Esophagus squamous epithelium (tissue), 5 donors: Measurements from ENCODE around the gene SLC7A14. TPM values are rescaled to one million over a fixed set of nuclear protein-coding genes. Genes with fewer than 3 reads are reported as not detected.
A peak's percentile ranks its signal among the peaks of the same experiment; 100 is the strongest.

Experiments used
- DNase-seq: peaks from one replicate; lab custom pipeline; 2025; lab: John Stamatoyannopoulos, UW
- H3K27ac ChIP-seq, 4 donors: fragments of 200-600 bp; sonication (generic); one replicate each; pipeline ENCODE4 v1.5.1; 2016 to 2019; ENCODE audit warnings: mild to moderate bottlenecking in 1 of 4
- H3K27me3 ChIP-seq, 4 donors: fragments of 200-600 bp; sonication (generic); 1 replicate in 3 of 4; 2 replicates in 1 of 4; pipeline versions ENCODE4 v1.5.1 to v1.6.0; 2017 to 2021; ENCODE audit warnings: antibody characterized with exemption in 1 of 4
- H3K36me3 ChIP-seq, 3 donors: fragments of 200-600 bp; sonication (generic); one replicate each; pipeline ENCODE4 v1.5.1; 2016 to 2019
- H3K4me1 ChIP-seq, 3 donors: fragments of 200-600 bp; sonication (generic); one replicate each; pipeline ENCODE4 v1.5.1; 2017 to 2019
- H3K4me3 ChIP-seq, 4 donors: fragments of 200-600 bp; sonication (generic); 1 replicate in 3 of 4; 2 replicates in 1 of 4; pipeline ENCODE4 v1.5.1; 2016 to 2019; ENCODE audit warnings: mild to moderate bottlenecking in 2 of 4, moderate library complexity in 1 of 4
- H3K9me3 ChIP-seq, 3 donors: fragments of 200-600 bp; sonication (generic); one replicate each; pipeline ENCODE4 v1.5.1; 2016 to 2019
- POLR2A ChIP-seq, 4 donors: fragments of 450-650 bp; IDR thresholded peaks; one replicate each; pipeline ENCODE4 v1.6.1; 2017; ENCODE audit warnings: antibody characterized with exemption in 4 of 4, mild to moderate bottlenecking in 4 of 4, moderate library complexity in 3 of 4
- WGBS, 2 donors: methylation state at CpG; one replicate each; pipeline ENCODE4 v1.1.5; 2018; 5-methylcytosine and 5-hydroxymethylcytosine counted together
- intact Hi-C: fragments of 100-400 bp; cut with DNase I; formaldehyde crosslinking; loops from one replicate; pipeline ENCODE4 v1.15.0; 2022
- total RNA-seq, 4 donors: library from RNA; depleted of rRNA; stranded (reverse); fragments of >200 nt; gene quantifications; one replicate each; pipeline ENCODE4 v1.1.0, GENCODE V29; 2016
- TF ChIP-seq, protein P1 (sequence below), 6 experiments: fragments of 450-650 bp in 4 of 6; fragments of 200-600 bp in 2 of 6; sonication (generic) in 2 of 6; IDR thresholded peaks; one replicate each; pipeline ENCODE4 v1.5.1; 2016 to 2019; ENCODE audit warnings: antibody characterized with exemption in 6 of 6, mild to moderate bottlenecking in 4 of 6, moderate library complexity in 4 of 6
- donor health status: DM: yes; HTN: yes; CAD: no.

SLC7A14 gene
- total RNA-seq, 4 donors from 2014 or later: under 0.01 TPM; not detected in 3

GRCh38 chr3:170491901-170492300 lies 94.0 kb downstream of the SLC7A14 start:
- 76 to 86% methylated on average over 3 of the region's 3 CpGs for WGBS, 2 donors
- no peaks in the 10 kb centered on the region for H3K9me3 ChIP-seq
- H3K36me3 ChIP-seq: no peaks in the 10 kb centered on the region
- intact Hi-C loops: no loop called here
- no peak overlapping the region for H3K4me3 ChIP-seq
- H3K27ac ChIP-seq: no peak overlapping the region
- H3K4me1 ChIP-seq: no peaks in the 10 kb centered on the region
- H3K27me3 ChIP-seq: no peaks in the 10 kb centered on the region
- no peak for DNase-seq
- TF ChIP-seq, protein P1, sequence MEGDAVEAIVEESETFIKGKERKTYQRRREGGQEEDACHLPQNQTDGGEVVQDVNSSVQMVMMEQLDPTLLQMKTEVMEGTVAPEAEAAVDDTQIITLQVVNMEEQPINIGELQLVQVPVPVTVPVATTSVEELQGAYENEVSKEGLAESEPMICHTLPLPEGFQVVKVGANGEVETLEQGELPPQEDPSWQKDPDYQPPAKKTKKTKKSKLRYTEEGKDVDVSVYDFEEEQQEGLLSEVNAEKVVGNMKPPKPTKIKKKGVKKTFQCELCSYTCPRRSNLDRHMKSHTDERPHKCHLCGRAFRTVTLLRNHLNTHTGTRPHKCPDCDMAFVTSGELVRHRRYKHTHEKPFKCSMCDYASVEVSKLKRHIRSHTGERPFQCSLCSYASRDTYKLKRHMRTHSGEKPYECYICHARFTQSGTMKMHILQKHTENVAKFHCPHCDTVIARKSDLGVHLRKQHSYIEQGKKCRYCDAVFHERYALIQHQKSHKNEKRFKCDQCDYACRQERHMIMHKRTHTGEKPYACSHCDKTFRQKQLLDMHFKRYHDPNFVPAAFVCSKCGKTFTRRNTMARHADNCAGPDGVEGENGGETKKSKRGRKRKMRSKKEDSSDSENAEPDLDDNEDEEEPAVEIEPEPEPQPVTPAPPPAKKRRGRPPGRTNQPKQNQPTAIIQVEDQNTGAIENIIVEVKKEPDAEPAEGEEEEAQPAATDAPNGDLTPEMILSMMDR (IDR thresholded peaks at IDR 0.05): no peak
- no peak for TF ChIP-seq POLR2A (IDR thresholded peaks at IDR 0.05)

GRCh38 chr3:170490828-170491560 lies 94.9 kb downstream of the SLC7A14 start:
- Histone ChIP-seq H3K36me3 (no peaks in the 10 kb centered on the region), H3K4me3 (no peak overlapping the region), H3K9me3 (no peaks in the 10 kb centered on the region), H3K27me3 (peaks cover 0 to 4% (median 0%) of the 10 kb centered on the region in 4 donors), H3K4me1 (no peaks in the 10 kb centered on the region), H3K27ac (no peak overlapping the region)
- TF ChIP-seq, protein P1 (IDR thresholded peaks at IDR 0.05): no peak
- TF ChIP-seq POLR2A (IDR thresholded peaks at IDR 0.05): no peak
- WGBS, 2 donors: 78 to 81% methylated on average over 2 of the region's 2 CpGs
- DNase-seq: no peak
- intact Hi-C loops: no loop called here

DNA sequence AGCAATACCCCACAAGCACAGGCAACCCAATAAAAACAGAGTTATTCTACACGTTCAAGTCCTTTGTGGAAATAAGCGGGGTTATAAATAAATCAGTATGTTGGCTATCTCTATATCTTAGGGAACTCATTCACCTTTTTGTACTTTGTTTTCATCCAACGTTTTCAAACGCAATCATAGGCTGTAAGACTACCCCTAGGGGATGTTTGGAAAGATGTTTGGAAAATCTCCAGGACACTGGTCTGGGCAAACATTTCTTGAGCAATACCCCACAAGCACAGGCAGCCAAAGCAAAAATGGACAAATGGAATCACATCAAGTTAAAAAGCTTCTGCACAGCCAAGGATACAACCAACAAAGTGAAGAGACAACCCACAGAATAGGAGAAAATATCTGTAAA lies 97.1 kb downstream of the SLC7A14 start:
- Histone ChIP-seq H3K4me1 (no peaks in the 10 kb centered on the region), H3K4me3 (no peak overlapping the region), H3K27ac (no peak overlapping the region), H3K9me3 (no peaks in the 10 kb centered on the region), H3K27me3 (peaks cover 0 to 8% (median 0%) of the 10 kb centered on the region in 4 donors), H3K36me3 (no peaks in the 10 kb centered on the region)
- DNase-seq: no peak
- TF ChIP-seq POLR2A (IDR thresholded peaks at IDR 0.05): no peak
- TF ChIP-seq, protein P1 (IDR thresholded peaks at IDR 0.05): peak in 1 of 6 experiments; percentile 5
- 31 to 34% methylated on average over 4 of the region's 4 CpGs for WGBS, 2 donors
- intact Hi-C loops: no loop called here

DNA sequence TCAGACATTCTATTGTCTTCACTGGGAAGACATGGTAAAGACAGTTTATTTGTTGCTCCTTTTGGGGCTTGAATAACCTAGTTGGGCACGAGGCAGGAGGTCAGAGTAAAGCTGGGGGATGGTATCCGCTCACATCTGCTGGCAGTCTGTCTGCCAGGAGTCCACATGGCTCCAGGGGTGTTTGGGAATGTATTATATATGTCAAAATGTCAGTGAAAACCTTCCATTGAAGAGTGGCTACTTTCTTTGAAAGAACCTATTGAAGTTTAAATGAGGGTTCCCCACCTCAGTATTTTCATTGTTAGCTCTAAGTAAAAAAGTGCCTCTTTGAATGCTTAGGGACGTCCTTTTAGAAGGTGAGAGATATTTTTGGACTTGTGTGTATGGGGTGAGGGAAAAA lies 98.8 kb downstream of the SLC7A14 start:
- TF ChIP-seq, protein P1 (IDR thresholded peaks at IDR 0.05): no peak
- TF ChIP-seq POLR2A (IDR thresholded peaks at IDR 0.05): no peak
- H3K27ac ChIP-seq: no peak overlapping the region
- intact Hi-C loops: no loop called here

GRCh38 chr3:170486398-170486797 lies 99.5 kb downstream of the SLC7A14 start:
- TF ChIP-seq, protein P1 (IDR thresholded peaks at IDR 0.05): no peak
- TF ChIP-seq POLR2A (IDR thresholded peaks at IDR 0.05): no peak
- H3K27ac ChIP-seq: no peak overlapping the region
- no peaks in the 10 kb centered on the region for H3K36me3 ChIP-seq
- no peaks in the 10 kb centered on the region for H3K9me3 ChIP-seq
- no peak for DNase-seq
- WGBS, 2 donors: 86 to 88% methylated on average over 6 to 9 of the region's 9 CpGs
- intact Hi-C loops: no loop called here
- H3K4me3 ChIP-seq: no peak overlapping the region
- H3K4me1 ChIP-seq: no peaks in the 10 kb centered on the region
- H3K27me3 ChIP-seq: peaks cover 0 to 8% (median 0%) of the 10 kb centered on the region in 4 donors

More for the DNA sequence above, 98.8 kb downstream of the SLC7A14 start:
- H3K9me3 ChIP-seq: no peaks in the 10 kb centered on the region
- no peak overlapping the region for H3K4me3 ChIP-seq
- WGBS, 2 donors: 67 to 88% methylated on average over 2 to 3 of the region's 3 CpGs
- H3K36me3 ChIP-seq: no peaks in the 10 kb centered on the region
- H3K4me1 ChIP-seq: no peaks in the 10 kb centered on the region
- DNase-seq: no peak
- H3K27me3 ChIP-seq: peaks cover 0 to 8% (median 0%) of the 10 kb centered on the region in 4 donors
